ENCODE results near the gene EVA1B.

EVA1B gene

GRCh38 chr1:36320291-36320761 is 3.1 kb downstream of the EVA1B start:
- DNase-seq (ENCODE audit: low read depth) = no peak

- DNase-seq (ENCODE audit: low read depth) = no peak
Observed at GRCh38 chr1:36309397-36309796, 14.0 kb downstream of the EVA1B start.

GRCh38 chr1:36307601-36308330 is 15.7 kb downstream of the EVA1B start:
- no peak for DNase-seq (ENCODE audit: low read depth)

GRCh38 chr1:36306902-36307456 is 16.5 kb downstream of the EVA1B start:
- DNase-seq (ENCODE audit: low read depth) = peak; percentile 84

GRCh38 chr1:36306210-36306901 is 17.1 kb downstream of the EVA1B start, which contains the start of gene SH3D21:
Gene SH3D21, plus strand, starts transcription at chr1:36306368. Its CDS starts 53 bp downstream, at chr1:36306421.
- DNase-seq (ENCODE audit: low read depth) = peak; percentile 24

GRCh38 chr1:36305915-36306209 is 17.6 kb downstream of the EVA1B start:
- DNase-seq (ENCODE audit: low read depth) = no peak

- DNase-seq (ENCODE audit: low read depth) = no peak
Observed at GRCh38 chr1:36304970-36305914, 18.2 kb downstream of the EVA1B start.

- DNase-seq (ENCODE audit: low read depth) = no peak
Observed at GRCh38 chr1:36304521-36304920, 18.9 kb downstream of the EVA1B start.

GRCh38 chr1:36303650-36304360 is 19.6 kb downstream of the EVA1B start:
- no peak for DNase-seq (ENCODE audit: low read depth)

- no peak for DNase-seq (ENCODE audit: low read depth)
Observed at GRCh38 chr1:36303244-36303643, 20.2 kb downstream of the EVA1B start.

GRCh38 chr1:36301220-36301619 is 22.2 kb downstream of the EVA1B start:
- no peak for DNase-seq (ENCODE audit: low read depth)

GRCh38 chr1:36300526-36300925 is 22.9 kb downstream of the EVA1B start:
- no peak for DNase-seq (ENCODE audit: low read depth)

- no peak for DNase-seq (ENCODE audit: low read depth)
Observed at GRCh38 chr1:36298640-36299039, 24.8 kb downstream of the EVA1B start.

- no peak for DNase-seq (ENCODE audit: low read depth)
Observed at GRCh38 chr1:36297062-36297461, 26.4 kb downstream of the EVA1B start.

GRCh38 chr1:36295390-36295789 is 28.1 kb downstream of the EVA1B start:
- DNase-seq (ENCODE audit: low read depth) = no peak

GRCh38 chr1:36287595-36287994 is 35.9 kb downstream of the EVA1B start:
- no peak for DNase-seq (ENCODE audit: low read depth)

GRCh38 chr1:36286802-36287201 is 36.6 kb downstream of the EVA1B start:
- DNase-seq (ENCODE audit: low read depth) = no peak

GRCh38 chr1:36285443-36286101 is 37.9 kb downstream of the EVA1B start:
- peak; percentile 86 for DNase-seq (ENCODE audit: low read depth)

GRCh38 chr1:36284517-36284916 is 38.9 kb downstream of the EVA1B start:
- DNase-seq (ENCODE audit: low read depth) = no peak

- DNase-seq (ENCODE audit: low read depth) = no peak
Observed at GRCh38 chr1:36284061-36284460, 39.4 kb downstream of the EVA1B start.

- DNase-seq (ENCODE audit: low read depth) = no peak
Observed at GRCh38 chr1:36279789-36280296, 43.6 kb downstream of the EVA1B start.

Measured in amniotic epithelial cell (primary cell).